ENCODE data around the gene ITGAX.

ITGAX gene

GRCh38 chr16:31331141-31331764 lies 23.7 kb upstream of the ITGAX start:
- Histone ChIP-seq H3K79me2 (ENCODE audit: insufficient read depth, low read length) (no peaks in the 10 kb centered on the region), H3K9me3 (ENCODE audit: insufficient read depth, low read length) (no peaks in the 10 kb centered on the region), H3F3A (ENCODE audit: insufficient read depth) (no peaks in the 10 kb centered on the region), H3K27ac (ENCODE audit: low read depth, low read length) (no peak overlapping the region), H3K9ac (ENCODE audit: low read length) (no peak overlapping the region), H3K36me3 (ENCODE audit: low read length) (no peaks in the 10 kb centered on the region), H4K20me1 (ENCODE audit: low read depth, low read length) (no peaks in the 10 kb centered on the region), H3K9me2 (replicated peaks; ENCODE audit: insufficient read depth, low read length) (no peaks in the 10 kb centered on the region), H3K27me3 (ENCODE audit: low read length) (peaks cover 3% of the 10 kb centered on the region; the same call in 1 of the 2 replicates), H2AFZ (ENCODE audit: low read depth, low read length, severe bottlenecking) (no peak overlapping the region), H3K4me2 (ENCODE audit: low read depth, low read length, poor library complexity, severe bottlenecking) (no peak overlapping the region), H3K4me3 (ENCODE audit: insufficient read depth, low read length, poor library complexity, severe bottlenecking) (no peak overlapping the region)
- no peak for TF ChIP-seq EZH2phosphoT487 (conservative IDR thresholded peaks at IDR 0.05; ENCODE audit: low read length)
- TF ChIP-seq, protein P1, sequence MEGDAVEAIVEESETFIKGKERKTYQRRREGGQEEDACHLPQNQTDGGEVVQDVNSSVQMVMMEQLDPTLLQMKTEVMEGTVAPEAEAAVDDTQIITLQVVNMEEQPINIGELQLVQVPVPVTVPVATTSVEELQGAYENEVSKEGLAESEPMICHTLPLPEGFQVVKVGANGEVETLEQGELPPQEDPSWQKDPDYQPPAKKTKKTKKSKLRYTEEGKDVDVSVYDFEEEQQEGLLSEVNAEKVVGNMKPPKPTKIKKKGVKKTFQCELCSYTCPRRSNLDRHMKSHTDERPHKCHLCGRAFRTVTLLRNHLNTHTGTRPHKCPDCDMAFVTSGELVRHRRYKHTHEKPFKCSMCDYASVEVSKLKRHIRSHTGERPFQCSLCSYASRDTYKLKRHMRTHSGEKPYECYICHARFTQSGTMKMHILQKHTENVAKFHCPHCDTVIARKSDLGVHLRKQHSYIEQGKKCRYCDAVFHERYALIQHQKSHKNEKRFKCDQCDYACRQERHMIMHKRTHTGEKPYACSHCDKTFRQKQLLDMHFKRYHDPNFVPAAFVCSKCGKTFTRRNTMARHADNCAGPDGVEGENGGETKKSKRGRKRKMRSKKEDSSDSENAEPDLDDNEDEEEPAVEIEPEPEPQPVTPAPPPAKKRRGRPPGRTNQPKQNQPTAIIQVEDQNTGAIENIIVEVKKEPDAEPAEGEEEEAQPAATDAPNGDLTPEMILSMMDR (IDR thresholded peaks at IDR 0.05; ENCODE audit: insufficient read depth, low read length, poor library complexity, severe bottlenecking): no peak

DNA sequence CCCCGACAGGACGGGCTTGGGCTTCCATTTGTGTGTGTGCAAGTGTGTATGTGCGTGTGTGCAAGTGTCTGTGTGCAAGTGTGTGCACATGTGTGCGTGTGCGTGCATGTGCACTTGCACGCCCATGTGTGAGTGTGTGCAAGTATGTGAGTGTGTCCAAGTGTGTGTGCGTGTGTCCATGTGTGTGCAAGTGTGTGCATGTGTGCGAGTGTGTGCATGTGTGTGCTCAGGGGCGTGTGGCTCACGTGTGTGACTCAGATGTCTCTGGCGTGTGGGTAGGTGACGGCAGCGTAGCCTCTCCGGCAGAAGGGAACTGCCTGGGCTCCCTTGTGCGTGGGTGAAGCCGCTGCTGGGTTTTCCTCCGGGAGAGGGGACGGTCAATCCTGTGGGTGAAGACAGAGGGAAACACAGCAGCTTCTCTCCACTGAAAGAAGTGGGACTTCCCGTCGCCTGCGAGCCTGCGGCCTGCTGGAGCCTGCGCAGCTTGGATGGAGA lies 23.1 kb upstream of the ITGAX start:
- Histone ChIP-seq H3K4me3 (ENCODE audit: insufficient read depth, low read length, poor library complexity, severe bottlenecking) (no peak overlapping the region), H3K27ac (ENCODE audit: low read depth, low read length) (no peak overlapping the region), H3K9me3 (ENCODE audit: insufficient read depth, low read length) (no peaks in the 10 kb centered on the region), H3K4me2 (ENCODE audit: low read depth, low read length, poor library complexity, severe bottlenecking) (no peak overlapping the region), H3K9ac (ENCODE audit: low read length) (no peak overlapping the region), H3K36me3 (ENCODE audit: low read length) (no peaks in the 10 kb centered on the region), H4K20me1 (ENCODE audit: low read depth, low read length) (no peaks in the 10 kb centered on the region), H3K79me2 (ENCODE audit: insufficient read depth, low read length) (no peaks in the 10 kb centered on the region), H3K27me3 (ENCODE audit: low read length) (peaks cover 3% of the 10 kb centered on the region; the same call in 1 of the 2 replicates), H2AFZ (ENCODE audit: low read depth, low read length, severe bottlenecking) (no peak overlapping the region), H3F3A (ENCODE audit: insufficient read depth) (no peaks in the 10 kb centered on the region), H3K9me2 (replicated peaks; ENCODE audit: insufficient read depth, low read length) (no peaks in the 10 kb centered on the region)
- TF ChIP-seq, protein P1 (IDR thresholded peaks at IDR 0.05; ENCODE audit: insufficient read depth, low read length, poor library complexity, severe bottlenecking): no peak
- no peak for TF ChIP-seq EZH2phosphoT487 (conservative IDR thresholded peaks at IDR 0.05; ENCODE audit: low read length)

DNA sequence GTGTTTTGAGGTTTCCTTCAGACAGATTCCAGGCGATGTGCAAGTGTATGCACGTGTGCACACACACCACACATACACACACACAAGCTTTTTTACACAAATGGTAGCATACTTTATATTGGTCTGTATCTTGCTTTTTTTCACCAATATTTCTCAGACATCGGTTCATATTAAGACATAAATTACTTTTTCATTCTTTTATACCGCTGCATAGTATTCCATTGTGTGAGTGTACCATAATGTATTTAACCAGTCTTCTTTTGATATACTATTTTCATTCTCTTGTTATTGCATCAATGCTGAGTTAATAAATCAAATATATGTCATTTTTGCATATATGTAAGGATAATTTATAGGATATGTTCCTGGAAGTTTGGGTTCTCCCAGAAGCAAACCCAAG lies 22.4 kb upstream of the ITGAX start:
- Histone ChIP-seq H3K9ac (ENCODE audit: low read length) (no peak overlapping the region), H3F3A (ENCODE audit: insufficient read depth) (no peaks in the 10 kb centered on the region), H3K4me2 (ENCODE audit: low read depth, low read length, poor library complexity, severe bottlenecking) (no peak overlapping the region), H3K27ac (ENCODE audit: low read depth, low read length) (no peak overlapping the region), H2AFZ (ENCODE audit: low read depth, low read length, severe bottlenecking) (no peak overlapping the region), H3K9me3 (ENCODE audit: insufficient read depth, low read length) (no peaks in the 10 kb centered on the region), H3K79me2 (ENCODE audit: insufficient read depth, low read length) (no peaks in the 10 kb centered on the region), H3K27me3 (ENCODE audit: low read length) (peaks cover 3% of the 10 kb centered on the region; the same call in 1 of the 2 replicates), H3K36me3 (ENCODE audit: low read length) (no peaks in the 10 kb centered on the region), H4K20me1 (ENCODE audit: low read depth, low read length) (no peaks in the 10 kb centered on the region), H3K4me3 (ENCODE audit: insufficient read depth, low read length, poor library complexity, severe bottlenecking) (no peak overlapping the region), H3K9me2 (replicated peaks; ENCODE audit: insufficient read depth, low read length) (no peaks in the 10 kb centered on the region)
- no peak for TF ChIP-seq EZH2phosphoT487 (conservative IDR thresholded peaks at IDR 0.05; ENCODE audit: low read length)
